HG03025 (cell line): ENCODE results near the gene EPS8L3.
"Not testable (repeated sequence)": the region's sequence is repeated elsewhere in the genome, so short reads cannot be mapped to it uniquely, and the experiment has no call there.

ENCODE experiments used
- ATAC-seq: cut with Tn5 transposase; IDR thresholded peaks from one replicate; pipeline ENCODE4 v1.9.1; 2021; ENCODE audit warnings: mild to moderate bottlenecking, moderate library complexity; ENCODE audit not compliant: unreplicated experiment, low FRiP score

EPS8L3 gene

GRCh38 chr1:109750241-109750882 lies 13.4 kb downstream of the EPS8L3 start:
- no peak for ATAC-seq

GRCh38 chr1:109749221-109749620 lies 14.5 kb downstream of the EPS8L3 start:
- no peak for ATAC-seq

DNA sequence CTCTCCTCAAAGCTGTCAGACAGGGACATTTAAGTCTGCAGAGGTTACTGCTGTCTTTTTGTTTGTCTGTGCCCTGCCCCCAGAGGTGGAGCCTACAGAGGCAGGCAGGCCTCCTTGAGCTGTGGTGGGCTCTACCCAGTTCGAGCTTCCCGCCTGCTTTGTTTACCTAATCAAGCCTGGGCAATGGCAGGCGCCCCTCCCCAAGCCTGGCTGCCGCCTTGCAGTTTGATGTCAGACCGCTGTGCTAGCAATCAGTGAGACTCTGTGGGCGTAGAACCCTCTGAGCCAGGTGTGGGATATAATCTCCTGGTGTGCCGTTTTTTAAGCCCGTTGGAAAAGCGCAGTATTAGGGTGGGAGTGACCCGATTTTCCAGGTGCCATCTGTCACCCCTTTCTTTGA lies 15.4 kb downstream of the EPS8L3 start:
- not testable (repeated sequence) for ATAC-seq

DNA sequence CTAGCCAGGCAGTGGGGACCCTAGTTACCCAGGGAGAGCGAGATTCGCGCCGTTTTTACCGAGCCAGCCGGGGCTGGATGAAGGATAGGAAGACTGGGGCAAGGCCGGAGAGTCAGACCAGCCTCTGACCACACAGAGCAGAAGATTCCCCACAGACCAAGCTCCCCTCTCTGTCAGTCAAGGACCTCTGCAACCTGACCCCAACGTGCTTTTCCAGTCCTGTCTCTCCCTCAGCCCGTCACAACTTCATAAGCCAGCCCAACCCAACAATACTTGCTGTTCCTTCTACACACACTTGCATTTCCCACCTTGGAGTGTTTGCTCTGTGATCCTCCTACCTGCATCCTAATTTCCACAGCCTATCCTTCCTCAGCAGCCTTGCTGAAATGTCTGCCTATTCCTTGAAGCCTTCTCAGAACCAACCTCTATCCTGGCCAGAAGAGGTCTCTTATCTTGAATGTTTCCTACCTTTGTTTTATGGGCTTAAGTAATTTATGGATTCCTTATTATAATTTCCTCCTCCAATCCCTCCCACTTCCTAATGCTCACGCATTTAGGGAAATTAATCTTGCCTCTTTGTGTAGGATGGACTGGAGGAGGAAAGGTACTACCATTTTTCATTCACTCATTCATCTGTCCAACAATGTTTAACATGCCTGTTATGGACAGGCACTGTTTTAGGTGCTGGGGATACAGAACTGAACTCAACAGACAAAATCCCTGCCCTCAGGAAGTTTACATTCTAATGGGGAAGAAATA lies 22.9 kb downstream of the EPS8L3 start, which contains the start of gene GSTM3:
GSTM3 (minus strand) TSS at position 424 of the 759 bp plus-strand sequence. CDS start 751 bp downstream, outside the sequence.
- no peak for ATAC-seq

- ATAC-seq, result peak; percentile 82
Observed at GRCh38 chr1:109739738-109740614, 23.7 kb downstream of the EPS8L3 start.

- no peak for ATAC-seq
Observed at GRCh38 chr1:109733236-109733870, 30.4 kb downstream of the EPS8L3 start.

- no peak for ATAC-seq
Observed at GRCh38 chr1:109732390-109732881, 31.3 kb downstream of the EPS8L3 start.

- no peak for ATAC-seq
Observed at GRCh38 chr1:109730666-109731065, 33.1 kb downstream of the EPS8L3 start.

- no peak for ATAC-seq
Observed at GRCh38 chr1:109728870-109729269, 34.9 kb downstream of the EPS8L3 start.

DNA sequence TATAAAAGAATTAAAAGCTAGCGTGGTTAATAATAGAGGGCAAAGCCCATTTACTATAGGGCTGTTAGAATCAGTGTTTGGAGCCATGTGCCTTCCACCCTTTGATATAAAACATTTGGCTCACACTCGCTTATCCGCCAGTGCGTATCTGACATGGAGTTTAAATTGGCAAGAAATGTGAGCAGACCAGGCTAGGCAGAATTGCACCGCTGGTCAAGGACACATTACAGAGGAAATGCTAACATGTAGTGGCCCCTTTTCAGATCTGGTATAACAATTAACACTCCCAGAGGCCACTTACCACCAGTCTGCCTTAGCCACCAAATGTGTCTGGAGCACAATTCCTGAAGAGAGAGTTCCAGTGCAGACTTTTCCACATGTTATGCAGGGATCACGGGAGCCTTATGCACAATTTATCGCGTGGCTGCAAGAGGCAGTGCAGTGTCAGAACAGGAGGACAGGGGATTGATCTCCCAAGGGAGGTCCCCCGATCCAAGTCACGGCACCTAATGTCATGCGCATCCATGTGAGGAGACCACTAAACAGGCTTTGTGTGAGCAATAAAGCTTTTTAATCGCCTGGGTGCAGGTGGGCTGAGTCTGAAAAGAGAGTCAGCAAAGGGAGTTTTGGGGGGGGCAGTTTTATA lies 36.9 kb downstream of the EPS8L3 start:
- ATAC-seq, result no peak

GRCh38 chr1:109726007-109726406 lies 37.7 kb downstream of the EPS8L3 start:
- no peak for ATAC-seq

GRCh38 chr1:109725510-109725909 lies 38.2 kb downstream of the EPS8L3 start:
- no peak for ATAC-seq

DNA sequence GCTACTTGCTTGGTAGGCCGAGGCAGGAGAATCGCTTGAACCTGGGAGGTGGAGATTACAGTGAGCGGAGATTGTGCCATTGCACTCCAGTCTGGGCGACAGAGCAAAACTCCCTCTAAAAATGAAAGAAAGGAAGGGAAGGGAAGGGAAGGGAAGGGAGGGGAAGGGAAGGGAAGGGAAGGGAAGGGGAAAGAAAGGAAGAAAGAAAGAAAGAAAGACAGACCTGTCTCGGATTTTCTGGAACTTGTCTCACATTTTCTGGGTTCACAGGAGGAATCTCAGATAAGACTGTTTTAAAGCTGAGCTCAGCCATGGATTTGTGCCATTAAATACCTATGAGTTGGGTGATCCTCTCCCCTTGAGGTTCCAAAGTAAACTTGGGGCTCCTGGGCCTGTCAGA lies 38.8 kb downstream of the EPS8L3 start:
- no peak for ATAC-seq

- ATAC-seq, result no peak
Observed at GRCh38 chr1:109722908-109723691, 40.6 kb downstream of the EPS8L3 start.

GRCh38 chr1:109721971-109722370 lies 41.8 kb downstream of the EPS8L3 start:
- ATAC-seq, result no peak

DNA sequence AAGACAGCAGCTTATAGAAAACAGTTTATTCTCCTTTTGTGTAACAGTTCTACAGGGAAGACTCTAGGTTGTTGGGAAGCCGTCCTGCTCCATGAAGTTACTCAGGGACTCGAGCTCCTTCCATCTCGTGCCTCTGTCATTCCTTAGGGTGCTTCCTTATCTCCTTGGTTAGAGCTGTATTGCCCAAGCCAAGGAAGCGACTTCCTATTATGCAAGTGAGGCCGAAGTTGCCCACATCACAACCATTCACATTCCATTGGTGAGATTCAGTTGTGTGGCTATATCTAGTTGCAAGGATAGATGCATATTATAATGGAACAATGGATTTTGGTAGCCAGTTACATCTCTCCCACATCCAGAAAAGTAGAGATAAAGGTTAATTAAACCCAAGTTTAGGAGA lies 42.7 kb downstream of the EPS8L3 start:
- ATAC-seq, result no peak

- ATAC-seq, result no peak
Observed at GRCh38 chr1:109719337-109719837, 44.3 kb downstream of the EPS8L3 start.

- no peak for ATAC-seq
Observed at GRCh38 chr1:109718495-109718894, 45.2 kb downstream of the EPS8L3 start.

DNA sequence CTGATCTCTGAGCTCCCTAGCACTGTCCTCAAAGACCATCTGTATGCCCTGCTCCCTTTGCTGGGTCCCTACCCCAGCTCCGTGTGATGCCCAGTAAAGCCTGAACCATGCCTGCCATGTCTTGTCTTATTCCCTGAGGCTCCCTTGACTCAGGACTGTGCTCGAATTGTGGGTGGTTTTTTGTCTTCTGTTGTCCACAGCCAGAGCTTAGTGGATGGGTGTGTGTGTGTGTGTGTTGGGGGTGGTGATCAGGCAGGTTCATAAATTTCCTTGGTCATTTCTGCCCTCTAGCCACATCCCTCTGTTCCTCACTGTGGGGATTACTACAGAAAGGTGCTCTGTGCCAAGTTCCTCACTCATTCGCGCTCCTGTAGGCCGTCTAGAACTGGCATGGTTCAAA lies 46.0 kb downstream of the EPS8L3 start:
- ATAC-seq, result no peak
